GM19328 (cell line): ENCODE data around the gene RPL37A.
A peak's percentile ranks its signal among the peaks of the same experiment; 100 is the strongest.

Experiments
- ATAC-seq: cut with Tn5 transposase; IDR thresholded peaks from one replicate; pipeline ENCODE4 v1.9.1; 2021; ENCODE audit warnings: mild to moderate bottlenecking, moderate library complexity; ENCODE audit not compliant: unreplicated experiment

The RPL37A gene

GRCh38 chr2:216498379-216499352 is at the start of gene RPL37A:
Gene RPL37A, plus strand, starts transcription at chr2:216498844. Its CDS starts 31 bp downstream, at chr2:216498875.
- peak; percentile 81 for ATAC-seq

- no peak for ATAC-seq
Measured at GRCh38 chr2:216450346-216450745, 48.3 kb upstream of the RPL37A start.

GRCh38 chr2:216450784-216451183 is 47.9 kb upstream of the RPL37A start:
- ATAC-seq: no peak

GRCh38 chr2:216453955-216454614 is 44.6 kb upstream of the RPL37A start:
- no peak for ATAC-seq

GRCh38 chr2:216463148-216463547 is 35.5 kb upstream of the RPL37A start:
- ATAC-seq: no peak

GRCh38 chr2:216464104-216464720 is 34.4 kb upstream of the RPL37A start:
- no peak for ATAC-seq

GRCh38 chr2:216465579-216466195 is 33.0 kb upstream of the RPL37A start:
- no peak for ATAC-seq

GRCh38 chr2:216467845-216468244 is 30.8 kb upstream of the RPL37A start:
- no peak for ATAC-seq

- ATAC-seq: no peak
Measured at GRCh38 chr2:216469661-216470060, 29.0 kb upstream of the RPL37A start.

- ATAC-seq: no peak
Measured at GRCh38 chr2:216473187-216473586, 25.5 kb upstream of the RPL37A start.

GRCh38 chr2:216474925-216475670 is 23.5 kb upstream of the RPL37A start:
- peak; percentile 66 for ATAC-seq

- ATAC-seq: no peak
Measured at GRCh38 chr2:216475767-216476166, 22.9 kb upstream of the RPL37A start.

GRCh38 chr2:216477283-216478035 is 21.2 kb upstream of the RPL37A start:
- no peak for ATAC-seq

GRCh38 chr2:216478151-216478550 is 20.5 kb upstream of the RPL37A start:
- no peak for ATAC-seq

GRCh38 chr2:216478791-216479190 is 19.9 kb upstream of the RPL37A start:
- ATAC-seq: no peak

- ATAC-seq: no peak
Measured at GRCh38 chr2:216480221-216480620, 18.4 kb upstream of the RPL37A start.

GRCh38 chr2:216482640-216483039 is 16.0 kb upstream of the RPL37A start:
- no peak for ATAC-seq

GRCh38 chr2:216485237-216485636 is 13.4 kb upstream of the RPL37A start:
- ATAC-seq: no peak

GRCh38 chr2:216485745-216486144 is 12.9 kb upstream of the RPL37A start:
- ATAC-seq: no peak

- no peak for ATAC-seq
Measured at GRCh38 chr2:216486271-216486670, 12.4 kb upstream of the RPL37A start.
